ENCODE data around the gene RNF213. TPM values are rescaled to one million over a fixed set of nuclear protein-coding genes. Genes with fewer than 3 reads are reported as not detected.

RNF213 gene
- total and polyA plus RNA-seq, 2 donors (not counting 1 experiment from before 2014, with no cell fraction given): 36.8 to 245 TPM

GRCh38 chr17:80431246-80432195 lies 170.9 kb downstream of the RNF213 start:
- Histone ChIP-seq H3K9ac (ENCODE audit: insufficient read depth, low read length) (no peak overlapping the region), H3K27ac (ENCODE audit: insufficient read depth, low read length) (no peak overlapping the region), H3K4me2 (ENCODE audit: extremely low read depth, insufficient read depth, low read length) (no peak overlapping the region), H3K4me3 (replicated peaks in 1 of 4; ENCODE audit: control extremely low read depth in 1 of 4, insufficient read depth in 1 of 4, low read depth in 3 of 4, low read length in 4 of 4) (no peak overlapping the region), H4K20me1 (ENCODE audit: control insufficient read depth, extremely low read depth, insufficient read depth, low read length) (no peaks in the 10 kb centered on the region), H2AFZ (ENCODE audit: low read length) (no peak overlapping the region), H3K27me3 (ENCODE audit: control insufficient read depth, insufficient read depth, low read length) (no peaks in the 10 kb centered on the region), H3K9me3 (ENCODE audit: control insufficient read depth, insufficient read depth, low read depth, low read length) (no peaks in the 10 kb centered on the region), H3K36me3 (ENCODE audit: control insufficient read depth, insufficient read depth, low read length) (no peaks in the 10 kb centered on the region), H3K79me2 (ENCODE audit: control insufficient read depth, insufficient read depth, low read length) (no peaks in the 10 kb centered on the region), H3K4me1 (ENCODE audit: control insufficient read depth, extremely low read depth, insufficient read depth, low read length) (no peaks in the 10 kb centered on the region)
- DNase-seq (ENCODE audit: low read depth in 2 of 2): no peak
- TF ChIP-seq EZH2 (IDR thresholded peaks at IDR 0.05; ENCODE audit: low read length, missing control alignments): no peak
- no peak for TF ChIP-seq CTCF (conservative IDR thresholded peaks at IDR 0.05 in 1 of 2, IDR thresholded peaks at IDR 0.05 in 1 of 2; ENCODE audit: low read depth in 1 of 2, low read length in 2 of 2)

DNA sequence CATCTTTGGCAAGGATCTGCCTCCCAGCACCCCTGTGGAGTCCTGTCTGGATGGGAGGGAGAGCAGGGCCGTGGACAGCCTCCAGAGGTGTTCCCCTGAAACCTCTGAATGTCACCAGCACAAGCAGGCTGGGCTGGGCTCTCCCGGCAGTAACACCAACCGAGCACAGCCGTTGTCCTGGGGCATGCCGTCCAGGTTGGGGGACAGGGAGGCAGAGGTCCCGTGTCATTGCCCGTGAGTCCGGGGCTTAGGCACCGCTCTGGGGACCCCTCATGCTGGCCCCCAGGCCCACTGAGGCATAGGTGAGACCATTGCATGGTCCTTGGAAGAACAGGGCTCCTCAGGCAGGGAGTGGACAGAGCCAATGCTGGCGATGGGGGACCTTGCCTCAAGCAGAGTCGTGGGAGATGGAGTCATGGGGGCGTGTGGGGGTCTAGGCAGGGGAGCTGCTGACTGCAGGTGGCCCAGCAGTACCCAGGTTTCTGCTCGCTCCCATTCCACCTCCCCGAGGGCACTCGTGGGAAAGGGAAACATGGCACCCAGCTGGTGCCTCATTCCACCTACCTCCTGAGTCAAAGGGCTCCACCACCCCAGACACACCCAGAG lies 171.8 kb downstream of the RNF213 start:
- TF ChIP-seq CTCF (conservative IDR thresholded peaks at IDR 0.05 in 1 of 2, IDR thresholded peaks at IDR 0.05 in 1 of 2; ENCODE audit: low read depth in 1 of 2, low read length in 2 of 2) (no peak), EZH2 (IDR thresholded peaks at IDR 0.05; ENCODE audit: low read length, missing control alignments) (no peak)
- Histone ChIP-seq H3K4me1 (ENCODE audit: control insufficient read depth, extremely low read depth, insufficient read depth, low read length) (no peaks in the 10 kb centered on the region), H4K20me1 (ENCODE audit: control insufficient read depth, extremely low read depth, insufficient read depth, low read length) (no peaks in the 10 kb centered on the region), H3K27me3 (ENCODE audit: control insufficient read depth, insufficient read depth, low read length) (peaks cover 2% of the 10 kb centered on the region), H3K4me3 (replicated peaks in 1 of 4; ENCODE audit: control extremely low read depth in 1 of 4, insufficient read depth in 1 of 4, low read depth in 3 of 4, low read length in 4 of 4) (no peak overlapping the region), H3K9ac (ENCODE audit: insufficient read depth, low read length) (no peak overlapping the region), H3K36me3 (ENCODE audit: control insufficient read depth, insufficient read depth, low read length) (no peaks in the 10 kb centered on the region), H3K27ac (ENCODE audit: insufficient read depth, low read length) (no peak overlapping the region), H3K79me2 (ENCODE audit: control insufficient read depth, insufficient read depth, low read length) (no peaks in the 10 kb centered on the region), H3K9me3 (ENCODE audit: control insufficient read depth, insufficient read depth, low read depth, low read length) (no peaks in the 10 kb centered on the region), H3K4me2 (ENCODE audit: extremely low read depth, insufficient read depth, low read length) (no peak overlapping the region), H2AFZ (ENCODE audit: low read length) (no peak overlapping the region)
- DNase-seq (ENCODE audit: low read depth in 2 of 2): no peak

DNA sequence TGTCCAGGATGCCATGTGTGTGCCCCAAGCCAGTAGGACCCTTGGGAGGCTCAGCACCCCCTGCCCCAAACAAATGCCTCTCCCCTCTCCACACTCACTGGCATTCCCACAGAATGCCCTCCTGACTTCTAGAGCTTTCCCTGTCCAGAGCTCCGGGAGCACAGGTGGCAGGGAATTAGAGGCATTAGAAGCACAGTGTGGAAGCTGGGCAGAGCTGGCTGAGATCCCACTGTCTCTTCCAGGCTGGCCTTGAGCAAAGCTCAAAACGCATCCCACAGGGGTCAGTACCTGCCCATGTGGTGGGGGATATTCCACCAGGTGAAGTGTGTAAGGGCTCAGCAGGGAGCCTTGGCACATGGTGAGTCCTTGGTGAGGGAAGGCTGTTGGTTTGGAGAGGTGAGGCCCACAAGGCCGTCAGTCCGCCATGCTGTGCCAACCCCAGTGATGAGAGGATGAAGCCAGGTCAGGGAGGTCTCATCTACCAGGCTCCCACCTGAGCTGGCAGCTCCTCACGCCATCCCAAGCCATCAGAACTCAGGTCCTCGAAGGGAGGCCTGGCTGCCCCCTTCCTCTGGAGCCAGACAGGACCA lies 172.4 kb downstream of the RNF213 start:
- H3K4me2 ChIP-seq (ENCODE audit: extremely low read depth, insufficient read depth, low read length): no peak overlapping the region
- peaks cover 4% of the 10 kb centered on the region for H3K27me3 ChIP-seq (ENCODE audit: control insufficient read depth, insufficient read depth, low read length)
- H3K9ac ChIP-seq (ENCODE audit: insufficient read depth, low read length): no peak overlapping the region
- H3K4me3 ChIP-seq (replicated peaks in 1 of 4; ENCODE audit: control extremely low read depth in 1 of 4, insufficient read depth in 1 of 4, low read depth in 3 of 4, low read length in 4 of 4): no peak overlapping the region
- no peaks in the 10 kb centered on the region for H3K36me3 ChIP-seq (ENCODE audit: control insufficient read depth, insufficient read depth, low read length)
- no peak for TF ChIP-seq CTCF (conservative IDR thresholded peaks at IDR 0.05 in 1 of 2, IDR thresholded peaks at IDR 0.05 in 1 of 2; ENCODE audit: low read depth in 1 of 2, low read length in 2 of 2)
- TF ChIP-seq EZH2 (IDR thresholded peaks at IDR 0.05; ENCODE audit: low read length, missing control alignments): no peak
- H3K9me3 ChIP-seq (ENCODE audit: control insufficient read depth, insufficient read depth, low read depth, low read length): no peaks in the 10 kb centered on the region
- H2AFZ ChIP-seq (ENCODE audit: low read length): no peak overlapping the region
- H3K4me1 ChIP-seq (ENCODE audit: control insufficient read depth, extremely low read depth, insufficient read depth, low read length): no peaks in the 10 kb centered on the region
- H4K20me1 ChIP-seq (ENCODE audit: control insufficient read depth, extremely low read depth, insufficient read depth, low read length): no peaks in the 10 kb centered on the region
- DNase-seq (ENCODE audit: low read depth in 2 of 2): no peak
- no peaks in the 10 kb centered on the region for H3K79me2 ChIP-seq (ENCODE audit: control insufficient read depth, insufficient read depth, low read length)
- no peak overlapping the region for H3K27ac ChIP-seq (ENCODE audit: insufficient read depth, low read length)

All from fibroblast of lung (primary cell).